Rectal smooth muscle tissue (tissue), 1 donor: ENCODE measurements around the gene SERBP1.

ENCODE experiments used
- H3K27ac ChIP-seq: one replicate; pipeline ENCODE4 v1.7.0; 2013; ENCODE audit warnings: low read depth, low read length, inconsistent platforms
- H3K27me3 ChIP-seq: one replicate; pipeline ENCODE4 v1.7.0; 2013; ENCODE audit warnings: low read length; ENCODE audit not compliant: control insufficient read depth, insufficient read depth
- H3K36me3 ChIP-seq: one replicate; pipeline ENCODE4 v1.7.0; 2013; ENCODE audit warnings: low read length; ENCODE audit not compliant: control insufficient read depth, insufficient read depth
- H3K4me1 ChIP-seq: one replicate; pipeline ENCODE4 v1.7.0; 2013; ENCODE audit warnings: low read length; ENCODE audit not compliant: control insufficient read depth, insufficient read depth
- H3K4me3 ChIP-seq: one replicate; pipeline ENCODE4 v1.7.0; 2013; ENCODE audit warnings: low read length
- H3K9ac ChIP-seq: one replicate; pipeline ENCODE4 v1.7.0; 2013; ENCODE audit warnings: low read length

SERBP1 gene

GRCh38 chr1:67394548-67394947 lies 35.7 kb downstream of the SERBP1 start:
- Histone ChIP-seq H3K4me3 (no peak overlapping the region), H3K9ac (no peak overlapping the region), H3K36me3 (no peaks in the 10 kb centered on the region), H3K27me3 (no peaks in the 10 kb centered on the region), H3K27ac (no peak overlapping the region), H3K4me1 (no peaks in the 10 kb centered on the region)

- Histone ChIP-seq H3K27ac (no peak overlapping the region), H3K4me1 (no peaks in the 10 kb centered on the region), H3K4me3 (no peak overlapping the region), H3K36me3 (no peaks in the 10 kb centered on the region), H3K27me3 (no peaks in the 10 kb centered on the region), H3K9ac (no peak overlapping the region)
Measured at GRCh38 chr1:67393737-67394136, 36.5 kb downstream of the SERBP1 start.

DNA sequence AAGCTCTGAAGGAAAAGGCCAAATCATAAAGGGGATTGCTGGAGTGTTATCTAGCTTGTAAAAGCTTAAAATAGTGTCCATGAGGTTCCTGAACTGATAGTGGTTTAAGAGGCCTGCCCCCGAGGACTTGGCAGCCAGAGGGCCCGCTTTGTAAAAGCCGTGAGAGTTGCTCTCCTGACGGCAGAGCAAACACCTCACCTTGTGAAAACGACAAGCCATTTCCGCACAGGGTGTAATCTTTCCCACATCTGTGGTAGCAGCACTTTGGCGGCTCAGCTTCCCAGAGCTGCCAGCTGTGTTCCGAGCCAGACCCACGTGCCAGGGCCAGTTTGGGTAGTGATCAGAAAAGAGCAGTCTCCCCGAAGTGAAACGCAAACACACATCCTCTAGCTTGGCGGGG lies 37.0 kb downstream of the SERBP1 start:
- H3K4me1 ChIP-seq = no peaks in the 10 kb centered on the region
- H3K9ac ChIP-seq = no peak overlapping the region
- no peak overlapping the region for H3K27ac ChIP-seq
- no peak overlapping the region for H3K4me3 ChIP-seq
- no peaks in the 10 kb centered on the region for H3K36me3 ChIP-seq
- H3K27me3 ChIP-seq = no peaks in the 10 kb centered on the region

DNA sequence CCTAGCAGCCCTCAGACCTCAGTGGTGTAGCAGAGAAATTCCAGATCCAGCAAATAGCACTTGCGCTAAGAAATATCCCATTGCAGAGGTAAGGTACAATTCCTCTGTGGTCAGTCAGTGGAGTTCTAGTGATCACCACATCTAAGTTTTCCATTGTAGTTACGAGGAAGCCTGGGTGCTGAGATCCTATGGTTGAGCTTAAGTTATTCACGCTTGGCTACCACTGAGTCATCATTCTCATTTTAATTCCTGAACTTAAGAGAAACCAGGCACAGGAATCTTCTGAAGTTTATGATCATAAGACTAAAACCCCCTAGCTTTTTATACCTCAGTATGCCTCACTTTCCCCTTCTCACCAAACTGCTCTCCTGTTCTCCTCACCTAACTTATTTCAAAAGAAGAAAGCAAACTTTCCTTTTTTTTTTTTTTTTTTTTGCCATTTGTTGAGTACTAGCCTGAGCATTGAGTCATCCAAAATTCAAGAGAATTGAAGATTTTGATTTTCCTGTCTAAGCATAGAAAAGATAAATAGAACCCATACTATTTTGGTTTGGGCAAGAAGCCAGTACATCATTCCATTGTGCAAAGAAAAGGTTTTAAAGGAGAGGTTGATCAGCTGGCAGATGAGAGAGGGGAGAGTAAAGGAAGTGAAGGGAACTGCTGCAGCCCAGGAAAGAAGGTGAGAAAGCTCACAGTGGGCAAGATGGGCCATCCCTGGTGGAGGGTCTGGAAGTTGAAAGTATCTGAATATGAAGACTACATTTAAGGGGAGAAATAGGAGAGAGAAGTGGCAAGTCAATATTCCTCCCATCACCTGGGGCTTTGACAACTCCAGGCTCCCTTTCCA lies 39.9 kb downstream of the SERBP1 start:
- H3K36me3 ChIP-seq = no peaks in the 10 kb centered on the region
- H3K9ac ChIP-seq = no peak overlapping the region
- H3K27me3 ChIP-seq = no peaks in the 10 kb centered on the region
- no peak overlapping the region for H3K27ac ChIP-seq
- H3K4me3 ChIP-seq = no peak overlapping the region
- no peaks in the 10 kb centered on the region for H3K4me1 ChIP-seq

DNA sequence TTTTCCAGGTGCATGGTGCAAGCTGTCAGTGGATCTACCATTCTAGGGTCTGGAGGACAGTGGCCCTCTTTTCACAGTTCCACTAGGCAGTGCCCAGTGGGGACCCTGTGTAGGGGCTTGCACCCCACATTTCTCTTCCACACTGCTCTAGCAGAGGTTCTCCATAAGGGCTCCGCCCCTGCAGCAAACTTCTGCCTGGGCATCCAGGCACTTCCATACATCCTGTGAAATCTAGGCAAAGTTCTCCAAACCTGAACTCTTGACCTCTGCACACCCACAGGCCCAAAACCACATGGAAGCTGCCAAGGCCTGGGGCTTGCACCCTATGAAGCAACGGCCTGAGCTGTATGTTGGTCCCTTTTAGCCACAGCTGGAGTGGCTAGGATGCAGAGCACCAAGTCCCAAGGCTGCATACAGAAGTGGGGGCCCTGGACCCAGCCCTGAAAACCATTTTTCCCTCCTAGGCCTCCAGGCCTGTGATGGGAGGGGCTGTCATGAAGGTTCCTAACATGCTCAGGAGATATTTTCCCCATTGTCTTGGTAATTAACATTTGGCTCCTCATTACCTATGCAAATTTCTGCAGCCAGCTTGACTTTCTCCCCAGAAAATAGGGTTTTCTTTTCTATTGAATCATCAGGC lies 46.1 kb downstream of the SERBP1 start:
- Histone ChIP-seq H3K27ac (no peak overlapping the region), H3K27me3 (no peaks in the 10 kb centered on the region), H3K4me3 (no peak overlapping the region), H3K4me1 (no peaks in the 10 kb centered on the region), H3K36me3 (no peaks in the 10 kb centered on the region), H3K9ac (no peak overlapping the region)

DNA sequence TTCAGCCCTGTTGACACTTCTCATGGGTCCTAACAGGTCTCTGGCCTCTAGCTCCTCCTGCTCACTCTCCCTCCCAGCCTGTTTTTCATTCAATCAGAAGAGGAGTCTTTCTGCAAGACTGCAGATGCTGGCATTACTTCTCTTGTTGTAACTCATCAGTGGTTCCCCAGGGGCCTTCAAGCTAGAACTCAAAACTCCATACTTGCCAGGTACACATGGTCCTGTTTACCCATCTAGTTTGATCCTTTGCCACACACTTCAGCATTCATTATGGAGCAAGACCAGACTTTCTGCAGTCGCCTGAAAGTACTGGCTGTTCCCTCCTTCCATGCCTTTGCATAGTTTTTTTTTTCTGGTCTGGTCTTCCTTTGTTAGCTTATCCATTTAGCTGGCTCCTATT lies 47.9 kb downstream of the SERBP1 start:
- H3K9ac ChIP-seq = no peak overlapping the region
- H3K27ac ChIP-seq = no peak overlapping the region
- H3K27me3 ChIP-seq = no peaks in the 10 kb centered on the region
- H3K4me3 ChIP-seq = no peak overlapping the region
- no peaks in the 10 kb centered on the region for H3K4me1 ChIP-seq
- no peaks in the 10 kb centered on the region for H3K36me3 ChIP-seq

DNA sequence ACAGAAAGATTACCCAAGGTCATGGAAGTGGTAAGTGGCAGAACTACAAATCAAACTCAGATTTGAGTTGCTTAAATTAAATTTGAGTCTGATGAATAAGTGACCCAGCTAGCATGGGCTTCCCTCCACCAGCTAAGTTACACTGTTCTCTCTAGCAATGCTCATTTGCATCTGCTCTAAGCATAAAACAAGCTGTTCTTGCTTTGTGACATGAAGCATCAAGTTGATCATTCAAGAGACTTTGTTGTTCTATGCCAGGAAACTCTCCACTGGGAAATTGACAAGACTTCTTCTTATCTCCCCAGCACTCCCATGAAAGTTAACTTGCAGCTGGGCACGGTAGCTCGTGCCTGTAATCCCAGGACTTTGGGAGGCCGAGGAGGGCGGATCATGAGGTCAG lies 49.0 kb downstream of the SERBP1 start:
- Histone ChIP-seq H3K27ac (no peak overlapping the region), H3K4me3 (no peak overlapping the region), H3K36me3 (no peaks in the 10 kb centered on the region), H3K9ac (no peak overlapping the region), H3K27me3 (no peaks in the 10 kb centered on the region), H3K4me1 (no peaks in the 10 kb centered on the region)

GRCh38 chr1:67377253-67377652 lies 52.9 kb downstream of the SERBP1 start:
- Histone ChIP-seq H3K4me1 (no peaks in the 10 kb centered on the region), H3K27me3 (no peaks in the 10 kb centered on the region), H3K27ac (no peak overlapping the region), H3K36me3 (no peaks in the 10 kb centered on the region), H3K9ac (no peak overlapping the region), H3K4me3 (no peak overlapping the region)

- no peak overlapping the region for H3K4me3 ChIP-seq
- H3K9ac ChIP-seq = no peak overlapping the region
- no peaks in the 10 kb centered on the region for H3K36me3 ChIP-seq
- no peak overlapping the region for H3K27ac ChIP-seq
- H3K4me1 ChIP-seq = no peaks in the 10 kb centered on the region
- no peaks in the 10 kb centered on the region for H3K27me3 ChIP-seq
Measured at GRCh38 chr1:67376381-67376780, 53.8 kb downstream of the SERBP1 start.

- Histone ChIP-seq H3K4me3 (no peak overlapping the region), H3K9ac (no peak overlapping the region), H3K36me3 (no peaks in the 10 kb centered on the region), H3K27me3 (no peaks in the 10 kb centered on the region), H3K4me1 (no peaks in the 10 kb centered on the region), H3K27ac (no peak overlapping the region)
Measured at GRCh38 chr1:67372898-67373297, 57.3 kb downstream of the SERBP1 start.

DNA sequence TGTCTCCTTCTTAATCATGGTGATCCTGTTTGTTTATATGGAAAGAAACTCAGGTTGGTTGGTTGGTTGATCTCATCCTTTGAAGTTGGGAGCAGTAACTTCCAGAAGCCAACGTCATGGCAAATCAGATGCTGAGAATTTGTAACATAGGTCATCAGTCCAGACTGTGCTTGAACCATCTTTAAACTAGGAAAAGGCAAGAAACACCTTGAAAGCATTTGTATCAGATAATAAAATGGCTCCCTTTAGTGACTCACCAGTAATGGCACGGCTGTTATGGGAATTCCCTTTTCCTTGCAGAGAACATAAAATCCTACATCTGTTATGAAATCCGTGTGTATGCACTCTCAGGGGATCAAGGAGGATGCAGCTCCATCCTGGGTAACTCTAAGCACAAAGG lies 58.1 kb downstream of the SERBP1 start:
- no peaks in the 10 kb centered on the region for H3K4me1 ChIP-seq
- H3K27me3 ChIP-seq = no peaks in the 10 kb centered on the region
- no peaks in the 10 kb centered on the region for H3K36me3 ChIP-seq
- no peak overlapping the region for H3K27ac ChIP-seq
- no peak overlapping the region for H3K4me3 ChIP-seq
- no peak overlapping the region for H3K9ac ChIP-seq

GRCh38 chr1:67371681-67372080 lies 58.5 kb downstream of the SERBP1 start:
- H3K27ac ChIP-seq = no peak overlapping the region
- H3K4me3 ChIP-seq = no peak overlapping the region
- no peaks in the 10 kb centered on the region for H3K27me3 ChIP-seq
- H3K9ac ChIP-seq = no peak overlapping the region
- H3K36me3 ChIP-seq = no peaks in the 10 kb centered on the region
- H3K4me1 ChIP-seq = no peaks in the 10 kb centered on the region

DNA sequence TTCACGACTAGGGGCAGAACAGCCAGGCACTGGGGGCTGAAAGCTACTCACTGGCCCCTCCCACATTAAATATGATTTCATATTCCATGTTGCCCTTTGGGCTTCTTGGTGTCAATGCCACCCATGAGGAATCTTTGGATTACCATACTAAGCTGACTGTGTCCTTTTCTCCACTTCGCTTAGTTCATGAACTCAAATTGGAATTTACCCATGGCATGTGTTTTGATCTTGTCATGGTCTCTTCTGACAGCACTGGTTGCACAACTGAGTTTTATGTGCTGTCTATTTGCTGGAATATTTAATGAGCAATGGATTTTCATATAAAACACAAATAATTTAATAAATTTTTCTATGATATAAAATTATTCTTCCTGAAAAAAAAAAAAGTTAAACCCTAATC lies 59.2 kb downstream of the SERBP1 start:
- H3K9ac ChIP-seq = no peak overlapping the region

More for the DNA sequence above, 59.2 kb downstream of the SERBP1 start:
- H3K27me3 ChIP-seq = no peaks in the 10 kb centered on the region
- H3K4me3 ChIP-seq = no peak overlapping the region
- H3K36me3 ChIP-seq = no peaks in the 10 kb centered on the region
- H3K4me1 ChIP-seq = no peaks in the 10 kb centered on the region
- H3K27ac ChIP-seq = no peak overlapping the region
